DMS114 treated with DMSO at 0.1 percent for 48 hours (cell line): Measurements from ENCODE around the gene MCCC2.
"Not testable (repeated sequence)": the region's sequence is repeated elsewhere in the genome, so short reads cannot be mapped to it uniquely, and the experiment has no call there.

Experiments
- DNase-seq: peaks from one replicate; lab custom pipeline; 2025; ENCODE audit not compliant: unreplicated experiment; lab: John Stamatoyannopoulos, UW

MCCC2 gene

GRCh38 chr5:71586941-71587765 lies at the start of gene MCCC2:
MCCC2 (plus strand) TSS chr5:71587340; CDS start chr5:71587426, 86 bp downstream.
- DNase-seq, result peak; percentile 91

GRCh38 chr5:71537687-71538086 lies 49.5 kb upstream of the MCCC2 start:
- DNase-seq, result no peak

- DNase-seq, result not testable (repeated sequence)
Observed at GRCh38 chr5:71550885-71551284, 36.3 kb upstream of the MCCC2 start.

- DNase-seq, result not testable (repeated sequence)
Observed at GRCh38 chr5:71551582-71551981, 35.6 kb upstream of the MCCC2 start.

- DNase-seq, result not testable (repeated sequence)
Observed at GRCh38 chr5:71552026-71552749, 35.0 kb upstream of the MCCC2 start.

GRCh38 chr5:71563161-71563560 lies 24.0 kb upstream of the MCCC2 start:
- DNase-seq, result no peak

- DNase-seq, result no peak
Observed at GRCh38 chr5:71564895-71565294, 22.2 kb upstream of the MCCC2 start.

- no peak for DNase-seq
Observed at GRCh38 chr5:71569748-71570509, 17.2 kb upstream of the MCCC2 start.

GRCh38 chr5:71571811-71572210 lies 15.3 kb upstream of the MCCC2 start:
- not testable (repeated sequence) for DNase-seq

GRCh38 chr5:71573591-71573990 lies 13.5 kb upstream of the MCCC2 start:
- no peak for DNase-seq

- DNase-seq, result not testable (repeated sequence)
Observed at GRCh38 chr5:71575588-71575987, 11.6 kb upstream of the MCCC2 start.

GRCh38 chr5:71576241-71576640 lies 10.9 kb upstream of the MCCC2 start:
- no peak for DNase-seq

- DNase-seq, result not testable (repeated sequence)
Observed at GRCh38 chr5:71577839-71578238, 9.3 kb upstream of the MCCC2 start.

- no peak for DNase-seq
Observed at GRCh38 chr5:71582945-71583584, 4.1 kb upstream of the MCCC2 start.

GRCh38 chr5:71586052-71586940 lies 844 bp upstream of the MCCC2 start:
- peak; percentile 53 for DNase-seq

- no peak for DNase-seq
Observed at GRCh38 chr5:71587766-71588532, 809 bp downstream of the MCCC2 start.

GRCh38 chr5:71588533-71588885 lies 1.4 kb downstream of the MCCC2 start:
- no peak for DNase-seq

GRCh38 chr5:71589903-71590302 lies 2.8 kb downstream of the MCCC2 start:
- DNase-seq, result no peak

GRCh38 chr5:71591100-71591499 lies 4.0 kb downstream of the MCCC2 start:
- DNase-seq, result no peak
